Gastrocnemius medialis (tissue), 4 donors: ENCODE results near the gene GNAQ.

Experiments
- POLR2A ChIP-seq, 2 donors: fragments of 450-650 bp; IDR thresholded peaks; one replicate each; pipeline ENCODE4 v1.6.1; 2017; ENCODE audit warnings: antibody characterized with exemption in 2 of 2, mild to moderate bottlenecking in 2 of 2, moderate library complexity in 2 of 2
- TF ChIP-seq, protein P1 (sequence below), 5 experiments: fragments of 450-650 bp in 3 of 5; fragments of 200-600 bp in 2 of 5; sonication (generic) in 2 of 5; IDR thresholded peaks in 4 of 5; conservative IDR thresholded peaks in 1 of 5; 1 replicate in 4 of 5; 2 replicates in 1 of 5; pipeline ENCODE4 v1.5.1; 2016 to 2019; ENCODE audit warnings: antibody characterized with exemption in 5 of 5, mild to moderate bottlenecking in 3 of 5, moderate library complexity in 3 of 5

DNA sequence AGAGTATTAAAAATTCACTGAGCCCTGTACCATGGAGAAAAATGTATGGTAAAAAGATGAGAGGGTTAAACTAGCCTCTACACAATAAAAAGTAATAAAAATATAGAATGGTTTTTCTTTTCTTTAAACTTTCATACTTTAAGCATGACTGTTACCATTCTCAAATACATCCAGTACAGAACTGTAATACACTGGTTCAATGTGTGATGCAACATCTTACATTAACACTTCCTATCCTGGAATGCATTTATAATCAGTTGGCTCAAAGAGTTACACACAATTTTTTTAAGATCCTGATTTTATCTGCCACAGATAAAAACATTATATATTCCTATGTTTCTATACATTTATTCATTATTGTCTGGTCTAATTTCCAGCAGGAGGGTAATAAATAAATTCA is 4.7 kb downstream of the GNAQ start:
- TF ChIP-seq, protein P1, sequence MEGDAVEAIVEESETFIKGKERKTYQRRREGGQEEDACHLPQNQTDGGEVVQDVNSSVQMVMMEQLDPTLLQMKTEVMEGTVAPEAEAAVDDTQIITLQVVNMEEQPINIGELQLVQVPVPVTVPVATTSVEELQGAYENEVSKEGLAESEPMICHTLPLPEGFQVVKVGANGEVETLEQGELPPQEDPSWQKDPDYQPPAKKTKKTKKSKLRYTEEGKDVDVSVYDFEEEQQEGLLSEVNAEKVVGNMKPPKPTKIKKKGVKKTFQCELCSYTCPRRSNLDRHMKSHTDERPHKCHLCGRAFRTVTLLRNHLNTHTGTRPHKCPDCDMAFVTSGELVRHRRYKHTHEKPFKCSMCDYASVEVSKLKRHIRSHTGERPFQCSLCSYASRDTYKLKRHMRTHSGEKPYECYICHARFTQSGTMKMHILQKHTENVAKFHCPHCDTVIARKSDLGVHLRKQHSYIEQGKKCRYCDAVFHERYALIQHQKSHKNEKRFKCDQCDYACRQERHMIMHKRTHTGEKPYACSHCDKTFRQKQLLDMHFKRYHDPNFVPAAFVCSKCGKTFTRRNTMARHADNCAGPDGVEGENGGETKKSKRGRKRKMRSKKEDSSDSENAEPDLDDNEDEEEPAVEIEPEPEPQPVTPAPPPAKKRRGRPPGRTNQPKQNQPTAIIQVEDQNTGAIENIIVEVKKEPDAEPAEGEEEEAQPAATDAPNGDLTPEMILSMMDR (IDR thresholded peaks at IDR 0.05 in 4 of 5, conservative IDR thresholded peaks at IDR 0.05 in 1 of 5) = no peak
- no peak for TF ChIP-seq POLR2A (IDR thresholded peaks at IDR 0.05)
